Smooth muscle cell (in vitro differentiated cells): ENCODE measurements around the gene CADPS. TPM values are rescaled to one million over a fixed set of nuclear protein-coding genes. Genes with fewer than 3 reads are reported as not detected.

Experiments
- DNase-seq: peaks from one replicate; lab custom pipeline; 2025; ENCODE audit not compliant: unreplicated experiment; lab: John Stamatoyannopoulos, UW
- H2AFZ ChIP-seq: fragments of 200-600 bp; sonication (generic); 2 replicates; pipeline ENCODE4 v1.6.0; 2016; ENCODE audit warnings: antibody characterized with exemption, low read depth, mild to moderate bottlenecking
- H3F3A ChIP-seq: fragments of 200-600 bp; sonication (generic); 2 replicates; pipeline ENCODE4 v1.6.0; 2017; ENCODE audit warnings: antibody characterized with exemption, low read depth
- H3K27ac ChIP-seq: fragments of 200-600 bp; sonication (generic); 2 replicates; pipeline ENCODE4 v1.5.1; 2016; ENCODE audit warnings: low read depth, mild to moderate bottlenecking
- H3K27me3 ChIP-seq: fragments of 200-600 bp; sonication (generic); 2 replicates; pipeline ENCODE4 v1.6.1; 2016; ENCODE audit warnings: low read depth, mild to moderate bottlenecking
- H3K36me3 ChIP-seq: fragments of 200-600 bp; sonication (generic); 2 replicates; pipeline ENCODE4 v1.5.1; 2016; ENCODE audit warnings: low read depth
- H3K4me1 ChIP-seq: fragments of 200-600 bp; sonication (generic); 2 replicates; pipeline ENCODE4 v1.5.1; 2016; ENCODE audit warnings: low read depth
- H3K4me2 ChIP-seq: fragments of 200-600 bp; sonication (generic); 2 replicates; pipeline ENCODE4 v1.6.0; 2016; ENCODE audit warnings: mild to moderate bottlenecking
- H3K4me3 ChIP-seq: fragments of 200-600 bp; sonication (generic); 2 replicates; pipeline ENCODE4 v1.5.1; 2016; ENCODE audit warnings: mild to moderate bottlenecking
- H3K79me2 ChIP-seq: fragments of 200-600 bp; sonication (generic); 2 replicates; pipeline ENCODE4 v1.6.0; 2016; ENCODE audit warnings: low read depth, mild to moderate bottlenecking
- H3K9ac ChIP-seq: fragments of 200-600 bp; sonication (generic); 2 replicates; pipeline ENCODE4 v1.6.0; 2016; ENCODE audit warnings: low read depth
- H3K9me3 ChIP-seq: fragments of 200-600 bp; sonication (generic); replicated peaks from 2 replicates; pipeline ENCODE4 v1.5.1; 2016; ENCODE audit warnings: low read depth
- H4K20me1 ChIP-seq: fragments of 200-600 bp; sonication (generic); 2 replicates; pipeline ENCODE4 v1.6.0; 2016; ENCODE audit warnings: low read depth
- CTCF ChIP-seq: fragments of 200-600 bp; sonication (generic); IDR thresholded peaks from 2 replicates; pipeline ENCODE4 v1.5.1; 2017; ENCODE audit warnings: borderline replicate concordance, mild to moderate bottlenecking, antibody characterized with exemption; ENCODE audit not compliant: insufficient read depth, poor library complexity, severe bottlenecking
- WGBS: methylation state at CpG from one replicate; pipeline ENCODE4 v1.1.7; 2016; ENCODE audit warnings: low lambda C conversion rate; 5-methylcytosine and 5-hydroxymethylcytosine counted together
- polyA plus RNA-seq: library from polyadenylated mRNA; unstranded; fragments of >200 nt; fragmentation: Nextera tagmentation; extraction: Ambion mirVana; gene quantifications from 2 replicates; pipeline ENCODE4 v1.2.1, GENCODE V29; 2016
- total RNA-seq: library from RNA; depleted of rRNA; stranded (reverse); fragments of >200 nt; gene quantifications from 2 replicates; pipeline ENCODE4 v1.2.3, GENCODE V29; 2014

Gene CADPS
- total and polyA plus RNA-seq, 2 experiments from 2014 or later: 4.4 to 38.4 TPM

GRCh38 chr3:62557450-62557849 is 317.8 kb downstream of the CADPS start:
- no peaks in the 10 kb centered on the region for H4K20me1 ChIP-seq
- no peaks in the 10 kb centered on the region for H3K4me1 ChIP-seq
- DNase-seq: no peak
- peaks cover 4% of the 10 kb centered on the region for H3K27me3 ChIP-seq
- no peaks in the 10 kb centered on the region for H3K9me3 ChIP-seq
- 92% methylated on average over 5 of the region's 5 CpGs for WGBS
- H3F3A ChIP-seq: no peaks in the 10 kb centered on the region
- no peak overlapping the region for H2AFZ ChIP-seq
- no peak overlapping the region for H3K27ac ChIP-seq
- H3K4me2 ChIP-seq: no peak overlapping the region
- no peak overlapping the region for H3K9ac ChIP-seq
- no peaks in the 10 kb centered on the region for H3K79me2 ChIP-seq
- no peaks in the 10 kb centered on the region for H3K36me3 ChIP-seq
- no peak overlapping the region for H3K4me3 ChIP-seq
- no peak for TF ChIP-seq CTCF

GRCh38 chr3:62556121-62556815 is 318.9 kb downstream of the CADPS start:
- no peaks in the 10 kb centered on the region for H3F3A ChIP-seq
- no peaks in the 10 kb centered on the region for H3K79me2 ChIP-seq
- H3K27me3 ChIP-seq: peaks cover 4% of the 10 kb centered on the region
- no peak overlapping the region for H3K9ac ChIP-seq
- 80% methylated on average over 10 of the region's 10 CpGs for WGBS
- no peaks in the 10 kb centered on the region for H3K36me3 ChIP-seq
- H3K4me2 ChIP-seq: no peak overlapping the region
- H4K20me1 ChIP-seq: no peaks in the 10 kb centered on the region
- no peaks in the 10 kb centered on the region for H3K9me3 ChIP-seq
- no peak overlapping the region for H3K27ac ChIP-seq
- no peak overlapping the region for H3K4me3 ChIP-seq
- no peak for TF ChIP-seq CTCF
- H2AFZ ChIP-seq: no peak overlapping the region
- DNase-seq: no peak
- no peaks in the 10 kb centered on the region for H3K4me1 ChIP-seq

GRCh38 chr3:62554264-62554799 is 320.9 kb downstream of the CADPS start:
- Histone ChIP-seq H3K36me3 (no peaks in the 10 kb centered on the region), H3K9me3 (no peaks in the 10 kb centered on the region), H4K20me1 (no peaks in the 10 kb centered on the region), H3K27ac (no peak overlapping the region), H3K79me2 (no peaks in the 10 kb centered on the region), H3K4me2 (no peak overlapping the region), H3K4me3 (no peak overlapping the region), H3F3A (no peaks in the 10 kb centered on the region), H2AFZ (no peak overlapping the region), H3K9ac (no peak overlapping the region), H3K4me1 (no peaks in the 10 kb centered on the region), H3K27me3 (peaks cover 9% of the 10 kb centered on the region)
- DNase-seq: no peak
- WGBS: 70% methylated on average over 3 of the region's 3 CpGs
- peak; percentile 3 for TF ChIP-seq CTCF

GRCh38 chr3:62553811-62554210 is 321.4 kb downstream of the CADPS start:
- Histone ChIP-seq H4K20me1 (no peaks in the 10 kb centered on the region), H3K79me2 (no peaks in the 10 kb centered on the region), H3K9ac (no peak overlapping the region), H3K4me3 (no peak overlapping the region), H3K9me3 (no peaks in the 10 kb centered on the region), H3K36me3 (no peaks in the 10 kb centered on the region), H3K4me1 (no peaks in the 10 kb centered on the region), H3K4me2 (no peak overlapping the region), H2AFZ (no peak overlapping the region), H3F3A (no peaks in the 10 kb centered on the region), H3K27ac (no peak overlapping the region), H3K27me3 (peaks cover 9% of the 10 kb centered on the region)
- TF ChIP-seq CTCF: no peak
- 88% methylated on average over 4 of the region's 4 CpGs for WGBS
- DNase-seq: no peak
